Bronchial epithelial cell (primary cell): ENCODE measurements around the gene DLL4. TPM values are rescaled to one million over a fixed set of nuclear protein-coding genes. Genes with fewer than 3 reads are reported as not detected.

ENCODE experiments used
- DNase-seq: peaks from one replicate; pipeline ENCODE4 v3.0.0-alpha.2; 2010; ENCODE audit warnings: low read depth
- FAIRE-seq: peaks from 2 replicates; lab custom pipeline; 2011; peaks lifted over from hg19 to GRCh38; lab: Jason Lieb, UNC
- H3K27me3 ChIP-seq: 2 replicates; pipeline ENCODE4 v1.5.1; 2011; ENCODE audit warnings: low read length; ENCODE audit not compliant: control insufficient read depth, insufficient read depth
- H3K36me3 ChIP-seq: 2 replicates; pipeline ENCODE4 v1.5.1; 2011; ENCODE audit warnings: low read length; ENCODE audit not compliant: control insufficient read depth, insufficient read depth
- H3K4me3 ChIP-seq: 2 replicates; pipeline ENCODE4 v1.5.1; 2011; ENCODE audit warnings: mild to moderate bottlenecking, low read depth, low read length, control low read depth
- total RNA-seq: library from RNA; depleted of rRNA; stranded (reverse); fragments of >200 nt; gene quantifications from 2 replicates; pipeline ENCODE4 v1.2.1, GENCODE V29; 2014
- TF ChIP-seq, protein P1 (sequence below): IDR thresholded peaks from 2 replicates; pipeline ENCODE4 v1.5.1; 2011; ENCODE audit warnings: mild to moderate bottlenecking, moderate library complexity, low read length, control low read depth, inconsistent platforms; ENCODE audit not compliant: insufficient read depth, severe bottlenecking

DLL4 gene
- total RNA-seq, 1 donor from 2014 or later = not detected

DNA sequence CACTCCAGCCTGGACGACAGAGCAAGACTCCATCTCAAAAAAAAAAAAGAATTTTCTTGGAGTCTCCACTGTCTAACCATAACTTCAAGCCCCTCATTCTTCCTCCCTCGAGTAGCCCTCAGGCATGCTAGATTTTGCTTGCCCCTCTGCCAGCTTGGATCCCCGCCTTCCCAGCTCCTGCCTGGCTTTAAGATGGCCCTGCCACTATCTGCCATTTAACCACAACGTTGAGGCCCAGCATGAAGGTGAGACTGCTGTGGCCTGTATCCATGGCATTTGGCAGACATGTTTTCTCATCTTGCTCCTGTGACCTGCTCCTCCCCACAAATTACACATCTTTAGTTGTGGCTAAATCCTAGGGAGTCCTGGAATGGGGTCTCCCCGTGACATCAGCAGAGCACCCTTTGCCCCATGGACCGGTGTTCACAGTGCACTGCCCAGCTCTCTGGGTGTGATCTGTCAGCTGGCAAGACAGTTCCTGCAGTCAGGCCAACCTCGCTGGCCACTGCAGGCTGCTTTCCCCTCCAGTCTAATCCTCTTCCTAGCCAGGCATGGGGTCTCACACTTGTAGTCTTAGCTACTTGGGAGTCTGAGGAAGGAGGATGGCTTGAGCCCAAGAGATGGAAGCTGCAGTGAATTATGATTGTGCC lies 24.5 kb upstream of the DLL4 start:
- TF ChIP-seq, protein P1, sequence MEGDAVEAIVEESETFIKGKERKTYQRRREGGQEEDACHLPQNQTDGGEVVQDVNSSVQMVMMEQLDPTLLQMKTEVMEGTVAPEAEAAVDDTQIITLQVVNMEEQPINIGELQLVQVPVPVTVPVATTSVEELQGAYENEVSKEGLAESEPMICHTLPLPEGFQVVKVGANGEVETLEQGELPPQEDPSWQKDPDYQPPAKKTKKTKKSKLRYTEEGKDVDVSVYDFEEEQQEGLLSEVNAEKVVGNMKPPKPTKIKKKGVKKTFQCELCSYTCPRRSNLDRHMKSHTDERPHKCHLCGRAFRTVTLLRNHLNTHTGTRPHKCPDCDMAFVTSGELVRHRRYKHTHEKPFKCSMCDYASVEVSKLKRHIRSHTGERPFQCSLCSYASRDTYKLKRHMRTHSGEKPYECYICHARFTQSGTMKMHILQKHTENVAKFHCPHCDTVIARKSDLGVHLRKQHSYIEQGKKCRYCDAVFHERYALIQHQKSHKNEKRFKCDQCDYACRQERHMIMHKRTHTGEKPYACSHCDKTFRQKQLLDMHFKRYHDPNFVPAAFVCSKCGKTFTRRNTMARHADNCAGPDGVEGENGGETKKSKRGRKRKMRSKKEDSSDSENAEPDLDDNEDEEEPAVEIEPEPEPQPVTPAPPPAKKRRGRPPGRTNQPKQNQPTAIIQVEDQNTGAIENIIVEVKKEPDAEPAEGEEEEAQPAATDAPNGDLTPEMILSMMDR = no peak
- Histone ChIP-seq H3K27me3 (no peaks in the 10 kb centered on the region), H3K36me3 (peaks cover 21% of the 10 kb centered on the region), H3K4me3 (no peak overlapping the region)
- DNase-seq (no peak), FAIRE-seq (peak; percentile 13)

DNA sequence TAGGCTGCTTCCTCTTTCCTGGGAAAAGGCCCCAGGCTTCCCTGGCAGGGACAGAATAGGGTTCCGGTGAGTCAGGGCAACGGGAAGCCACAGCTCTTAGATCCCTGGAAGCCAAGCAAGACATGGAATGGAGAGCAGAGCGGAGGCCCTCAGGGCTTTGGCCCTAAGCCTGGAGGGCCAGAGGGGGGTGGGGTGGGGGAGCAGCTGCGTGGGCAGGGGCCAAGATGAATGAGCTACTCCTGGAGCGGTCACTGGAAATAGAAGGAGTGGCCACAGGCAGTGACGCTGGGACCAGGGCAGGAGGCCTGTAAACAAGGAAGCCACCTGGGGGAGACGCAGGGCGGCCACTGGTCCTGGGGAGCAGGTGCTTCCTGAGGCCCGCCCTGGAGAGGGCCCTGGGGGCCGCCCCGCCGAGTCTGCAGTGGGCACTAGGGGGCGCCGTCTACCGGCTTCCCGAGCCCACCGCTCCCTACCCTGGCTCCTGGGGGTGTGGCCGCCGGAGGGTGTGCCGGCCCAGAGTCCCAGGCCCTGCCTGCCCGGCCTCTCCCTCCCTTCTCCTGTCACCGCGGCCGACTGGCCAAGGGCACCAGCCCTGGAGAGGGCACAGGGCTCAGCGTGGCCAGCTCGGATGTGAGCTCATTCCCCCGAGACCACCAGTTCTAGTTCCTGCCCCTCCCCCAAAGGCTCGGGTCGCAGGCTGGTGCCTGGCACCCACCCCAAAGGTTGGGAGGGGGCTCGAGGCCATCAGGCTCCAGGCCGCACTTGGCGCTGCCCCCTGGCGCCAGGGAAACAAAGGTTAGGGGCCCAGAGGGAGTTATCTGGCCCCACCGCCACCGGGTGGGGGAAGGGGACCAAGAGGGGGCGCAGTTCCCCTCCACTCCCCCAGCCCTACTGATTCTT lies 22.8 kb upstream of the DLL4 start:
- FAIRE-seq = no peak
- H3K4me3 ChIP-seq = peak overlapping the region; percentile 8
- TF ChIP-seq, protein P1 = peak; percentile 82
- no peaks in the 10 kb centered on the region for H3K27me3 ChIP-seq
- peaks cover 9% of the 10 kb centered on the region for H3K36me3 ChIP-seq
- peak; percentile 63 for DNase-seq

DNA sequence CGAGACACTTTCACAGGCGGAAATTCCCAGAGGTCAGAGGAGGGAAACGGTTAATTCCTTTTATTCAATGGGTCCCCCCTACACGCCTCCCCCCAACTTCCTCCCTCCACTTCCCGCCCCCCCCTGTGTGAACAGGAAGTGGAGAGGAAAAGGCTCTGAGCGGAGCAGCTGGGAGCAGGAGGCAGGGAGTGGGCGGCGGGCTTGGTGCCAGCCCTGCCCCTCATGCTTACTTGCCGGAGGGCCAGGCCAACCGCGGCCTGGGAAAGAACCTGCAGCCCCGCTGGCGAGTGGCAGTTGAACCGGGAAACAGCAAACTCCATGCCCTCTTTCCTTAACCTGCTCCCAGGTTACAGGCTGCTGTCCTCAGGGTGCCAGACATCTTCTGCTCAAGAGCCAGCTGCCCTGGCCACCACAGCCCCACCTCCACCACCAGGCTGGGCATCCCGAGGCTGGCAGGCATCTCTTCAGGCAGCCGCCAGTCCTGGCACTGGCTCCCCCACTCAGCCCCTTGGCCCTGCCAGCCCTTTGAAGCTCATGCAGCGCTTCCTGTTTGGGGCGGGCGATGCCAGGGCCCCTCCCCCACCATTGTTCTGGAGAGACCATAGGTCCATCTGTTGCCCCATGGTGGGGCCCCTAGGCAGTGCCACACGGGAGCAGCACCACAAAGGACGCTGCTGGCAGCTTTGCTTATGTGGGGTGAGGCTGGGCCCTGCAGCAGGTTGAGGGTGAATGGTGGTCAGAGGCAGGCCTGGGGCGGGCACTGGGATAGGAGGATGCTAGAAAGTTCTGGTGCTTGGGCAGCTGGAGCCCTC lies 21.9 kb upstream of the DLL4 start:
- Histone ChIP-seq H3K27me3 (no peaks in the 10 kb centered on the region), H3K4me3 (no peak overlapping the region), H3K36me3 (peaks cover 9% of the 10 kb centered on the region)
- DNase-seq (no peak), FAIRE-seq (no peak)
- TF ChIP-seq, protein P1 = no peak

DNA sequence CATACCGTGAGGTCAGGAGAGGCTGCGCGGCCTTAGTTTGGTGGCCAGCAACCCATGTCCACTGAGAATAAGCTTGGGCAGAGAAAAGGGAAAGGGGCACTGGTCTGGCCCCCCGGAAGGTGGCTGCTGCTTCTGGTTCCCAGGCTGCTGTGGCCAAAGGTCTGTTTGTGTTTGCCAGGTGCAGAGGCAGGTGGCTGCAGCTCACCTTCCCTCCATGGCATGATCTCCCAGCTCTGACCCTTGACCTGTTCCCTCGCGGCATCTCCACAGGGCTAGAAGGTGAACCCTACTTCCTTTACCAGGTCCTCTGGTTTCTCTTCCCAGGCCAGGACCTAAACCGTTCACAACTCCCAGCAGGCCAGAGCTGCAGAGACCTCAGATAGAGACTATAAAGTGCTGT lies 21.0 kb upstream of the DLL4 start:
- Histone ChIP-seq H3K36me3 (peaks cover 4% of the 10 kb centered on the region), H3K27me3 (no peaks in the 10 kb centered on the region), H3K4me3 (no peak overlapping the region)
- TF ChIP-seq, protein P1 = no peak
- no peak for DNase-seq
- no peak for FAIRE-seq

DNA sequence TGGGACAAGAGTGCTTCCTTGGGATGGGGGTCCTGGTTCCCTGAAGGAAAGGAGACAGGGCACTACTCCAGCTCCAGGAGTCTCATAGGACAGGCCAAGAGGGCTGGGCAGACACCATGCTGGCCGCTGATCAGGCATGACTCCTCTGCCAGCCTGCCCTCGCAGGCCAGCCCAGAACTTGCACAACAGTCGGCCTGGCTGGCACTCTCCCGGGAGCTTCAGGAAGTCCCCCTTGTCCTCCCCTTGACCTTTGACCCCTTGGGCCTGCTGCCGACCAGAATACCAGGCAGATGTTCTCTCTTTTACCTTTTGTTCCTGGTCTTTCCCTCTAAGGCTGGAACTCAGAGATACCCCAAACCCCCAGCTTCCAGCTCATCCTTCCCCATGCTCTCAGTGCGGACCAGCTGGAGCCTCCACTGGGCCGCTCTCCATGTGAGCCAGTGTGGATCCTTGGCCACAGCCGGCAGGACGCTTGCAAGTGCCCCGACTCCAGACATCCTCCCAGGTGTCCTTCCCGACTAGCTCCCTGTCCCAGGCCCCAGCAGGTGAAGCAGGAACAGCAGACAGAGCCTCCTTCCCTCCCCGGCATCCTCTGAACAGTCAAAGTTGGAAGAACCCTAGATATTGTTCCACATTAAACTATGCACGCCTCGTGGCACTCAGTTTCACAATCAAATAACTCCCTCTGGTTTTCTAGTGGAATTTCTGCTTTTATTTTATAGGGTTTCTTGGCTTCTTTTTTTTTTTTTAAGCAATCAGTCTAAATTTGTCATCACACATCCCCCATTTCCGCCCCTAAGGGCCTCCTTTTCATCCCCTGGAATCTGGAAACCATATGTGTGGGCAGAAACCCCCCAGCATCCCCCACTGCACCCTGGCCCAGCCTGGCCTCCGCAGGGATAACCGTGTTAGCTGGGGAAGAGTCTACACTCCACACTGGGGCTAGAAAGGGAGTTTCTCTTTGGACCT lies 19.2 kb upstream of the DLL4 start:
- H3K4me3 ChIP-seq = no peak overlapping the region
- DNase-seq (no peak), FAIRE-seq (no peak)
- TF ChIP-seq, protein P1 = no peak
- no peaks in the 10 kb centered on the region for H3K27me3 ChIP-seq
- H3K36me3 ChIP-seq = no peaks in the 10 kb centered on the region
